WTC11 (cell line): Measurements from ENCODE around the gene CYB561D1. TPM values are rescaled to one million over a fixed set of nuclear protein-coding genes. Genes with fewer than 3 reads are reported as not detected.

ENCODE experiments used
- ATAC-seq: fragments of 200-7000 bp; cut with Tn5 transposase; 2 replicates; pipeline ENCODE4 v1.10.0; 2021; ENCODE audit warnings: mild to moderate bottlenecking, moderate library complexity
- CTCF ChIA-PET: fragments of 300-600 bp; sonication (Branson Sonifier 250); formaldehyde crosslinking; loops from one replicate; lab custom pipeline; 2021; ENCODE audit warnings: antibody characterized with exemption; lab: Charles Lee
- POLR2A ChIA-PET: fragments of 350-600 bp; sonication (Branson Sonifier 250); formaldehyde crosslinking; loops from one replicate; lab custom pipeline; 2021; ENCODE audit warnings: antibody characterized with exemption; lab: Charles Lee
- DNase-seq: peaks from one replicate; pipeline ENCODE4 v3.0.0; 2021; ENCODE audit warnings: low spot score
- H3K27ac Mint-ChIP-seq: 2 replicates; pipeline ENCODE4 v1.8.0; 2021; ENCODE audit warnings: mixed read lengths
- H3K27me3 Mint-ChIP-seq: 2 replicates; pipeline ENCODE4 v1.8.0; 2021; ENCODE audit warnings: low read depth, mild to moderate bottlenecking, moderate library complexity, mixed read lengths
- H3K36me3 Mint-ChIP-seq: 2 replicates; pipeline ENCODE4 v1.8.0; 2021; ENCODE audit warnings: mixed read lengths
- H3K4me1 Mint-ChIP-seq: 2 replicates; pipeline ENCODE4 v1.8.0; 2022; ENCODE audit warnings: mixed read lengths
- H3K4me3 Mint-ChIP-seq: 2 replicates; pipeline ENCODE4 v1.8.0; 2021; ENCODE audit warnings: mild to moderate bottlenecking, moderate library complexity, mixed read lengths
- H3K9me3 Mint-ChIP-seq: 2 replicates; pipeline ENCODE4 v1.8.0; 2021; ENCODE audit warnings: mixed read lengths
- ATF1 ChIP-seq: sonication (generic); formaldehyde crosslinking; IDR thresholded peaks from 2 replicates; pipeline ENCODE4 v1.8.1; 2023; ENCODE audit warnings: mild to moderate bottlenecking, moderate library complexity, missing genetic modification reagents
- JAZF1 ChIP-seq: fragments of 250-450 bp; sonication (Bioruptor Pico); IDR thresholded peaks from 2 replicates; pipeline ENCODE4 v1.9.0; 2021; ENCODE audit warnings: moderate library complexity, mild to moderate bottlenecking, inconsistent platforms
- NFE2L1 ChIP-seq: sonication (generic); formaldehyde crosslinking; IDR thresholded peaks from 2 replicates; pipeline ENCODE4 v1.8.1; 2023; ENCODE audit warnings: missing genetic modification reagents
- NR3C1 ChIP-seq: sonication (generic); formaldehyde crosslinking; conservative IDR thresholded peaks from 2 replicates; pipeline ENCODE4 v1.8.1; 2023; ENCODE audit warnings: low read depth, mild to moderate bottlenecking, missing genetic modification reagents
- SMAD3 ChIP-seq: sonication (generic); formaldehyde crosslinking; IDR thresholded peaks from 2 replicates; pipeline ENCODE4 v1.8.0; 2022; ENCODE audit warnings: missing genetic modification reagents, mild to moderate bottlenecking, borderline replicate concordance
- ZNF219 ChIP-seq: sonication (generic); formaldehyde crosslinking; IDR thresholded peaks from 2 replicates; pipeline ENCODE4 v1.8.0; 2023; ENCODE audit warnings: missing genetic modification reagents, mild to moderate bottlenecking, borderline replicate concordance
- ZNF317 ChIP-seq: sonication (generic); formaldehyde crosslinking; IDR thresholded peaks from 2 replicates; pipeline ENCODE4 v1.8.1; 2023; ENCODE audit warnings: low read depth, mild to moderate bottlenecking, moderate library complexity, missing genetic modification reagents, borderline replicate concordance
- ZNF423 ChIP-seq: fragments of 250-450 bp; sonication (Bioruptor Pico); IDR thresholded peaks from 2 replicates; pipeline ENCODE4 v2.1.2; 2022; ENCODE audit warnings: mild to moderate bottlenecking, moderate library complexity
- total RNA-seq: library from RNA; stranded (reverse); gene quantifications from 3 replicates; pipeline ENCODE4 v1.2.3, GENCODE V29; 2021
- TF ChIP-seq, protein P1 (sequence below): sonication (generic); formaldehyde crosslinking; IDR thresholded peaks from 2 replicates; pipeline ENCODE4 v1.8.0; 2022; ENCODE audit warnings: mild to moderate bottlenecking, missing genetic modification reagents
- TF ChIP-seq, protein P2 (sequence below): sonication (generic); formaldehyde crosslinking; IDR thresholded peaks from 2 replicates; pipeline ENCODE4 v1.8.1; 2023; ENCODE audit warnings: mild to moderate bottlenecking, missing genetic modification reagents, moderate library complexity
- TF ChIP-seq, protein P3 (sequence below): sonication (generic); formaldehyde crosslinking; IDR thresholded peaks from 2 replicates; pipeline ENCODE4 v1.8.1; 2022; ENCODE audit warnings: low read depth, mild to moderate bottlenecking, moderate library complexity, missing genetic modification reagents, borderline replicate concordance
- TF ChIP-seq, protein P4 (sequence below): sonication (generic); formaldehyde crosslinking; IDR thresholded peaks from 2 replicates; pipeline ENCODE4 v1.8.0; 2023; ENCODE audit warnings: mild to moderate bottlenecking, missing genetic modification reagents
- TF ChIP-seq, protein P5 (sequence below): sonication (generic); formaldehyde crosslinking; IDR thresholded peaks from 2 replicates; pipeline ENCODE4 v1.8.1; 2023; ENCODE audit warnings: mild to moderate bottlenecking, moderate library complexity, missing genetic modification reagents
- TF ChIP-seq, protein P6 (sequence below): sonication (generic); formaldehyde crosslinking; IDR thresholded peaks from 2 replicates; pipeline ENCODE4 v1.8.1; 2022; ENCODE audit warnings: low read depth, missing genetic modification reagents, borderline replicate concordance
- TF ChIP-seq, protein P7 (sequence below): sonication (generic); formaldehyde crosslinking; IDR thresholded peaks from 2 replicates; pipeline ENCODE4 v1.8.0; 2023; ENCODE audit warnings: missing genetic modification reagents
- TF ChIP-seq, protein P8 (sequence below): fragments of 250-450 bp; sonication (Bioruptor Pico); conservative IDR thresholded peaks from 2 replicates; pipeline ENCODE4 v1.9.0; 2021; ENCODE audit warnings: mild to moderate bottlenecking

Gene CYB561D1
- total RNA-seq, 1 experiment from 2014 or later = 6.7 TPM

DNA sequence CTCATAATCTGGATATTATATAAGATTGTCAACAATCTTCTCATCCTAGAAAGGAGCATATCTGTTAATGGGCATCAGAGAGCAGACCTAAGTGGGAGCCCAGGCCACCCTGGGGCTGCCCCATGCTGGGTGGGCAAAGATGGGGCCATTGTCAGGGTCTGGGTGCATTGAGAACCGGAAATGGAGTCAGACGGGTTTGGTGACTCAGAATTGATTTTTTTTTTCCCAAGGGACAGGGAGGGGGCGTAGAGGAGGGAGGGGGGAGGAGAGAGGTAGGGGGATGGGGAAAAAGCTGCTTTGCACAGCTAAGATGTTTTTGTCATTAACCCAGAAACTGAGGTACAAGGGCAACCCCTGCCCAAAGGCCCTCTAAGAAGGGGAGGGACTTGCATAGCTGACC is 8.9 kb upstream of the CYB561D1 start:
- POLR2A ChIA-PET = interaction anchor here (0.6 to 1.7 kb wide), 3 partner anchors 7 to 87 kb away, joined by 3 to 15 read pairs (median 7); partner anchors contain the start of genes PSMA5 and SORT1
- ATAC-seq = no peak
- Mint-ChIP-seq H3K27me3 (no peaks in the 10 kb centered on the region; the same call in none of the 2 replicates), H3K36me3 (peaks cover 3% of the 10 kb centered on the region; the same call in 1 of the 2 replicates), H3K4me1 (peaks cover 30% of the 10 kb centered on the region), H3K4me3 (peak overlapping the region; percentile 85), H3K27ac (peak overlapping the region; percentile 89), H3K9me3 (no peaks in the 10 kb centered on the region)
- CTCF ChIA-PET = interaction anchor here (0.7 to 3.7 kb wide), 5 partner anchors 9 to 156 kb away, joined by 3 to 35 read pairs (median 3); partner anchors contain the start of gene CYB561D1
- DNase-seq = no peak
- TF ChIP-seq NFE2L1 (no peak), ZNF423 (CRISPR knock-in tag) (no peak), ATF1 (no peak)
- TF ChIP-seq, protein P1, sequence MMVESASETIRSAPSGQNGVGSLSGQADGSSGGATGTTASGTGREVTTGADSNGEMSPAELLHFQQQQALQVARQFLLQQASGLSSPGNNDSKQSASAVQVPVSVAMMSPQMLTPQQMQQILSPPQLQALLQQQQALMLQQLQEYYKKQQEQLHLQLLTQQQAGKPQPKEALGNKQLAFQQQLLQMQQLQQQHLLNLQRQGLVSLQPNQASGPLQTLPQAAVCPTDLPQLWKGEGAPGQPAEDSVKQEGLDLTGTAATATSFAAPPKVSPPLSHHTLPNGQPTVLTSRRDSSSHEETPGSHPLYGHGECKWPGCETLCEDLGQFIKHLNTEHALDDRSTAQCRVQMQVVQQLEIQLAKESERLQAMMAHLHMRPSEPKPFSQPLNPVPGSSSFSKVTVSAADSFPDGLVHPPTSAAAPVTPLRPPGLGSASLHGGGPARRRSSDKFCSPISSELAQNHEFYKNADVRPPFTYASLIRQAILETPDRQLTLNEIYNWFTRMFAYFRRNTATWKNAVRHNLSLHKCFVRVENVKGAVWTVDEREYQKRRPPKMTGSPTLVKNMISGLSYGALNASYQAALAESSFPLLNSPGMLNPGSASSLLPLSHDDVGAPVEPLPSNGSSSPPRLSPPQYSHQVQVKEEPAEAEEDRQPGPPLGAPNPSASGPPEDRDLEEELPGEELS = no peak
- TF ChIP-seq, protein P2, sequence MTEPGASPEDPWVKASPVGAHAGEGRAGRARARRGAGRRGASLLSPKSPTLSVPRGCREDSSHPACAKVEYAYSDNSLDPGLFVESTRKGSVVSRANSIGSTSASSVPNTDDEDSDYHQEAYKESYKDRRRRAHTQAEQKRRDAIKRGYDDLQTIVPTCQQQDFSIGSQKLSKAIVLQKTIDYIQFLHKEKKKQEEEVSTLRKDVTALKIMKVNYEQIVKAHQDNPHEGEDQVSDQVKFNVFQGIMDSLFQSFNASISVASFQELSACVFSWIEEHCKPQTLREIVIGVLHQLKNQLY = no peak

DNA sequence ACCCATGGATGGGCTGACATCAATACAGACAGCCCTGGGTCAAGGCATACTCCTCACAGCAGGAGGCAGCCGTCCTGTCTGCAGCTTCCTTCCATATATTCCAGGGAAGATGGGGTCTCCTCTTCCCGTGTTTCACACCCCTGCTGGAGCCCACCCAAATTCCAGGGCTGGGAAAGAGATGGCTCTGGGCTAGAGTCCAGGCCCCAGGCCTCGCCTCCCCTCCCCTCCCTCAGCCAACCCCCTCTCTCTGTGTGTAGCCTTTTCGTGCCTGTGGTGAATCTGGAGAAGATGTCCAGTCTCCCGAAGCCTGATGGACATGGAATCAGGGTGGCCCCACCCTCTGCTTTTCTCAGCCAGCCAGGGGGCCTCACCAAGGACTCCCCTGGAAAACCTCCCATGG is 6.6 kb upstream of the CYB561D1 start:
- no peak for ATAC-seq
- no peak for DNase-seq
- Mint-ChIP-seq H3K4me1 (peaks cover 27% of the 10 kb centered on the region), H3K9me3 (no peaks in the 10 kb centered on the region), H3K4me3 (no peak overlapping the region), H3K27me3 (no peaks in the 10 kb centered on the region; the same call in none of the 2 replicates), H3K27ac (no peak overlapping the region), H3K36me3 (peaks cover 3% of the 10 kb centered on the region; the same call in 1 of the 2 replicates)
- ChIA-PET CTCF (no interaction called here), POLR2A (no interaction called here)
- TF ChIP-seq, protein P3, sequence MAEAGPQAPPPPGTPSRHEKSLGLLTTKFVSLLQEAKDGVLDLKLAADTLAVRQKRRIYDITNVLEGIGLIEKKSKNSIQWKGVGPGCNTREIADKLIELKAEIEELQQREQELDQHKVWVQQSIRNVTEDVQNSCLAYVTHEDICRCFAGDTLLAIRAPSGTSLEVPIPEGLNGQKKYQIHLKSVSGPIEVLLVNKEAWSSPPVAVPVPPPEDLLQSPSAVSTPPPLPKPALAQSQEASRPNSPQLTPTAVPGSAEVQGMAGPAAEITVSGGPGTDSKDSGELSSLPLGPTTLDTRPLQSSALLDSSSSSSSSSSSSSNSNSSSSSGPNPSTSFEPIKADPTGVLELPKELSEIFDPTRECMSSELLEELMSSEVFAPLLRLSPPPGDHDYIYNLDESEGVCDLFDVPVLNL (CRISPR knock-in tag) = no peak
- no peak for TF ChIP-seq ZNF317 (CRISPR knock-in tag)
- TF ChIP-seq, protein P4, sequence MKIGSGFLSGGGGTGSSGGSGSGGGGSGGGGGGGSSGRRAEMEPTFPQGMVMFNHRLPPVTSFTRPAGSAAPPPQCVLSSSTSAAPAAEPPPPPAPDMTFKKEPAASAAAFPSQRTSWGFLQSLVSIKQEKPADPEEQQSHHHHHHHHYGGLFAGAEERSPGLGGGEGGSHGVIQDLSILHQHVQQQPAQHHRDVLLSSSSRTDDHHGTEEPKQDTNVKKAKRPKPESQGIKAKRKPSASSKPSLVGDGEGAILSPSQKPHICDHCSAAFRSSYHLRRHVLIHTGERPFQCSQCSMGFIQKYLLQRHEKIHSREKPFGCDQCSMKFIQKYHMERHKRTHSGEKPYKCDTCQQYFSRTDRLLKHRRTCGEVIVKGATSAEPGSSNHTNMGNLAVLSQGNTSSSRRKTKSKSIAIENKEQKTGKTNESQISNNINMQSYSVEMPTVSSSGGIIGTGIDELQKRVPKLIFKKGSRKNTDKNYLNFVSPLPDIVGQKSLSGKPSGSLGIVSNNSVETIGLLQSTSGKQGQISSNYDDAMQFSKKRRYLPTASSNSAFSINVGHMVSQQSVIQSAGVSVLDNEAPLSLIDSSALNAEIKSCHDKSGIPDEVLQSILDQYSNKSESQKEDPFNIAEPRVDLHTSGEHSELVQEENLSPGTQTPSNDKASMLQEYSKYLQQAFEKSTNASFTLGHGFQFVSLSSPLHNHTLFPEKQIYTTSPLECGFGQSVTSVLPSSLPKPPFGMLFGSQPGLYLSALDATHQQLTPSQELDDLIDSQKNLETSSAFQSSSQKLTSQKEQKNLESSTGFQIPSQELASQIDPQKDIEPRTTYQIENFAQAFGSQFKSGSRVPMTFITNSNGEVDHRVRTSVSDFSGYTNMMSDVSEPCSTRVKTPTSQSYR (CRISPR knock-in tag) = no peak
- no peak for TF ChIP-seq NR3C1 (CRISPR knock-in tag)
- no peak for TF ChIP-seq JAZF1
- TF ChIP-seq, protein P5, sequence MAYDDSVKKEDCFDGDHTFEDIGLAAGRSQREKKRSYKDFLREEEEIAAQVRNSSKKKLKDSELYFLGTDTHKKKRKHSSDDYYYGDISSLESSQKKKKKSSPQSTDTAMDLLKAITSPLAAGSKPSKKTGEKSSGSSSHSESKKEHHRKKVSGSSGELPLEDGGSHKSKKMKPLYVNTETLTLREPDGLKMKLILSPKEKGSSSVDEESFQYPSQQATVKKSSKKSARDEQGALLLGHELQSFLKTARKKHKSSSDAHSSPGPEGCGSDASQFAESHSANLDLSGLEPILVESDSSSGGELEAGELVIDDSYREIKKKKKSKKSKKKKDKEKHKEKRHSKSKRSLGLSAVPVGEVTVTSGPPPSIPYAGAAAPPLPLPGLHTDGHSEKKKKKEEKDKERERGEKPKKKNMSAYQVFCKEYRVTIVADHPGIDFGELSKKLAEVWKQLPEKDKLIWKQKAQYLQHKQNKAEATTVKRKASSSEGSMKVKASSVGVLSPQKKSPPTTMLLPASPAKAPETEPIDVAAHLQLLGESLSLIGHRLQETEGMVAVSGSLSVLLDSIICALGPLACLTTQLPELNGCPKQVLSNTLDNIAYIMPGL (CRISPR knock-in tag) = no peak

DNA sequence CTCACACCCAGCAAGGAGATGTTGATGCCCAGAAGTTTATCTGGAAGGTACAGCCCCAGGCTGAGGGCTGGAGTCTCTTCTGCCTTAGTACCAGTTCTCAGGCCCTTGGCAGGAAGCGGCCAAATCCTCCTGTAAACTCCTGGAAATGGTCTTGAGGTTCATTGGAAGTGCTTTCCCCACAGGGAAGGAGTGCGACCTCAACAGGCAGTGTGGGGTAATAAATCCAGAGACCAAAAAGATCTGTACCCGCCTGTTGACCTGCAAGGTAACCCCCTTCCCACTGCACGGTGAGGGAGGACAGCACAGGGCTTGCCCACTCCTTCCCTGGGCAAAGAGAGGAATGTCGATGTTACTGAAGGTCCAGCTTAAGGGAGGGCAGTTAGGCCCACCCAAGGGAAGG is 5.7 kb upstream of the CYB561D1 start:
- ChIA-PET CTCF (interaction anchor here (1.2 to 13.8 kb wide), 3 partner anchors 10 to 47 kb away, joined by 3 to 740 read pairs (median 30); partner anchors contain the start of gene GPR61), POLR2A (no interaction called here)
- H3K4me1 Mint-ChIP-seq = peaks cover 19% of the 10 kb centered on the region
- H3K27ac Mint-ChIP-seq = peak overlapping the region; percentile 49; the same call in 1 of the 2 replicates
- DNase-seq (peak; percentile 43), ATAC-seq (peak; percentile 11)
- no peaks in the 10 kb centered on the region; the same call in 1 of the 2 replicates for H3K27me3 Mint-ChIP-seq
- peaks cover 3% of the 10 kb centered on the region; the same call in 1 of the 2 replicates for H3K36me3 Mint-ChIP-seq
- H3K4me3 Mint-ChIP-seq = no peak overlapping the region
- H3K9me3 Mint-ChIP-seq = no peaks in the 10 kb centered on the region
- TF ChIP-seq, protein P6, sequence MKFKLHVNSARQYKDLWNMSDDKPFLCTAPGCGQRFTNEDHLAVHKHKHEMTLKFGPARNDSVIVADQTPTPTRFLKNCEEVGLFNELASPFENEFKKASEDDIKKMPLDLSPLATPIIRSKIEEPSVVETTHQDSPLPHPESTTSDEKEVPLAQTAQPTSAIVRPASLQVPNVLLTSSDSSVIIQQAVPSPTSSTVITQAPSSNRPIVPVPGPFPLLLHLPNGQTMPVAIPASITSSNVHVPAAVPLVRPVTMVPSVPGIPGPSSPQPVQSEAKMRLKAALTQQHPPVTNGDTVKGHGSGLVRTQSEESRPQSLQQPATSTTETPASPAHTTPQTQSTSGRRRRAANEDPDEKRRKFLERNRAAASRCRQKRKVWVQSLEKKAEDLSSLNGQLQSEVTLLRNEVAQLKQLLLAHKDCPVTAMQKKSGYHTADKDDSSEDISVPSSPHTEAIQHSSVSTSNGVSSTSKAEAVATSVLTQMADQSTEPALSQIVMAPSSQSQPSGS (CRISPR knock-in tag) = no peak
- TF ChIP-seq JAZF1 = no peak
- TF ChIP-seq, protein P7, sequence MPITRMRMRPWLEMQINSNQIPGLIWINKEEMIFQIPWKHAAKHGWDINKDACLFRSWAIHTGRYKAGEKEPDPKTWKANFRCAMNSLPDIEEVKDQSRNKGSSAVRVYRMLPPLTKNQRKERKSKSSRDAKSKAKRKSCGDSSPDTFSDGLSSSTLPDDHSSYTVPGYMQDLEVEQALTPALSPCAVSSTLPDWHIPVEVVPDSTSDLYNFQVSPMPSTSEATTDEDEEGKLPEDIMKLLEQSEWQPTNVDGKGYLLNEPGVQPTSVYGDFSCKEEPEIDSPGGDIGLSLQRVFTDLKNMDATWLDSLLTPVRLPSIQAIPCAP (CRISPR knock-in tag) = no peak
- no peak for TF ChIP-seq ZNF219 (CRISPR knock-in tag)
- TF ChIP-seq, protein P8, sequence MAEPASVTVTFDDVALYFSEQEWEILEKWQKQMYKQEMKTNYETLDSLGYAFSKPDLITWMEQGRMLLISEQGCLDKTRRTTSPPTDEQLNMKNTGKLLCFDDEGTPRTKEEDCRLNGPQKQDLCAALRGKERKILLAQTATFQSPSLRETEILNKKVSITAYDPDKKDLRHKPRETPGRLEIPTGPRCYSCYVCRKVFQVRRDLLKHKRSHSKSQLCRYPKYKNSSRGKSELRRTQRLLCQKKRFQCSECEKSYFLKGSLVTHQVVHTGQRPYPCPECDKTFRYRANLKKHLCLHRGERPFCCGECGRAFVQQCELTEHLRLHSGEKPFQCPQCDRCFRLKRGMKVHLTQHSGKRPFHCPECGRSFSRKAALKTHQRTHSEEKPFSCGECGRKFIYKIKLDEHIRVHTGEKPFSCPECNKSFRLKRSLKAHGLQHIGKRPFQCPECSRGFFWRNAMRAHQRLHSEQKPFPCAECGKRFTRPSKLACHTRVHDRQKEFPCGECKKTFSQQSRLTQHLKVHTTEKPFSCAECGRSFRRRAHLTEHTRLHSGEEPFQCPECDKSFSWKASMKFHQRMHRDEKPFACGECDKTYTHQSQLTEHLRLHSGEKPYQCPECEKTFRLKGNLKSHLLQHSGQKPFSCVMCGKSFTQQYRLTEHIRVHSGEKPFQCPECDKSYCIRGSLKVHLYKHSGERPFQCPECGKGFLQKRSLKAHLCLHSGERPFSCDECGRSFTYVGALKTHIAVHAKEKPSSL (CRISPR knock-in tag) = no peak
- no peak for TF ChIP-seq SMAD3 (CRISPR knock-in tag)
